Endothelial cell (in vitro differentiated cells): ENCODE data around the gene BHLHE23. TPM values are rescaled to one million over a fixed set of nuclear protein-coding genes. Genes with fewer than 3 reads are reported as not detected.

Experiments used
- DNase-seq: peaks from one replicate; pipeline ENCODE4 v3.0.0; 2021; ENCODE audit warnings: low spot score
- H3K27ac Mint-ChIP-seq: one replicate; pipeline ENCODE4 v1.8.0; 2021; ENCODE audit warnings: mixed read lengths, inconsistent platforms; ENCODE audit not compliant: unreplicated experiment
- H3K27me3 Mint-ChIP-seq: one replicate; pipeline ENCODE4 v1.8.0; 2021; ENCODE audit warnings: mild to moderate bottlenecking, moderate library complexity, mixed read lengths, inconsistent platforms; ENCODE audit not compliant: unreplicated experiment
- H3K36me3 Mint-ChIP-seq: one replicate; pipeline ENCODE4 v1.8.0; 2021; ENCODE audit warnings: mild to moderate bottlenecking, low read depth, mixed read lengths, inconsistent platforms; ENCODE audit not compliant: unreplicated experiment
- H3K4me1 Mint-ChIP-seq: one replicate; pipeline ENCODE4 v1.8.0; 2021; ENCODE audit warnings: mild to moderate bottlenecking, mixed read lengths, inconsistent platforms; ENCODE audit not compliant: unreplicated experiment
- H3K4me3 Mint-ChIP-seq: one replicate; pipeline ENCODE4 v1.8.0; 2021; ENCODE audit warnings: mild to moderate bottlenecking, mixed read lengths, inconsistent platforms; ENCODE audit not compliant: unreplicated experiment
- H3K9me3 Mint-ChIP-seq: one replicate; pipeline ENCODE4 v1.8.0; 2021; ENCODE audit warnings: mixed read lengths, inconsistent platforms; ENCODE audit not compliant: unreplicated experiment
- CTCF ChIP-seq: fragments of 200-600 bp; sonication (generic); IDR thresholded peaks from one replicate; pipeline ENCODE4 v1.5.0; 2021; ENCODE audit warnings: antibody characterized with exemption; ENCODE audit not compliant: unreplicated experiment
- total RNA-seq: library from RNA; stranded (reverse); fragmentation: NEBNext Ultra II Directional; extraction: Animal tissue kit (Norgen Biotek cat#: 25700); gene quantifications from one replicate; pipeline ENCODE4 v1.2.1, GENCODE V29; 2021; ENCODE audit not compliant: unreplicated experiment

Gene BHLHE23
- total RNA-seq, 1 donor from 2014 or later = not detected

- Mint-ChIP-seq H3K4me1 (no peaks in the 10 kb centered on the region), H3K36me3 (peaks cover 4% of the 10 kb centered on the region), H3K9me3 (no peaks in the 10 kb centered on the region), H3K27ac (no peak overlapping the region), H3K4me3 (no peak overlapping the region), H3K27me3 (peaks cover 7% of the 10 kb centered on the region)
- no peak for DNase-seq
- no peak for TF ChIP-seq CTCF
Observed at GRCh38 chr20:62986257-62986800, 20.4 kb downstream of the BHLHE23 start.

- no peak for DNase-seq
- no peaks in the 10 kb centered on the region for H3K4me1 Mint-ChIP-seq
- no peak overlapping the region for H3K4me3 Mint-ChIP-seq
- H3K9me3 Mint-ChIP-seq = no peaks in the 10 kb centered on the region
- H3K27me3 Mint-ChIP-seq = peaks cover 8% of the 10 kb centered on the region
- TF ChIP-seq CTCF = no peak
- H3K27ac Mint-ChIP-seq = no peak overlapping the region
- H3K36me3 Mint-ChIP-seq = peaks cover 4% of the 10 kb centered on the region
Observed at GRCh38 chr20:62985444-62985778, 21.4 kb downstream of the BHLHE23 start.

GRCh38 chr20:62984666-62985443, 21.9 kb downstream of the BHLHE23 start:
- H3K27ac Mint-ChIP-seq = no peak overlapping the region
- H3K4me3 Mint-ChIP-seq = no peak overlapping the region
- H3K4me1 Mint-ChIP-seq = no peaks in the 10 kb centered on the region
- no peak for TF ChIP-seq CTCF
- DNase-seq = no peak
- H3K9me3 Mint-ChIP-seq = no peaks in the 10 kb centered on the region
- peaks cover 8% of the 10 kb centered on the region for H3K27me3 Mint-ChIP-seq
- H3K36me3 Mint-ChIP-seq = peaks cover 4% of the 10 kb centered on the region

- H3K27ac Mint-ChIP-seq = no peak overlapping the region
- no peak for TF ChIP-seq CTCF
- H3K4me3 Mint-ChIP-seq = no peak overlapping the region
- peaks cover 4% of the 10 kb centered on the region for H3K36me3 Mint-ChIP-seq
- no peaks in the 10 kb centered on the region for H3K4me1 Mint-ChIP-seq
- H3K27me3 Mint-ChIP-seq = peaks cover 11% of the 10 kb centered on the region
- no peaks in the 10 kb centered on the region for H3K9me3 Mint-ChIP-seq
- no peak for DNase-seq
Observed at GRCh38 chr20:62983210-62983609, 23.6 kb downstream of the BHLHE23 start.
